Natural killer cell (primary cell): ENCODE measurements around the gene RTTN. TPM values are rescaled to one million over a fixed set of nuclear protein-coding genes. Genes with fewer than 3 reads are reported as not detected.

Source experiments
- ATAC-seq, 3 donors: fragments of 150-1000 bp in 2 of 3; fragments of 200-7000 bp in 1 of 3; cut with Tn5 transposase; 1 replicate in 1 of 3; 2 replicates in 2 of 3; pipeline ENCODE4 v1.10.0; 2021; ENCODE audit warnings: mild to moderate bottlenecking in 2 of 3, moderate library complexity in 2 of 3
- DNase-seq, 2 donors: peaks; one replicate each; pipeline versions ENCODE4 v3.0.0 to v3.0.0-alpha.2; 2013 to 2021; ENCODE audit warnings: mixed read lengths in 1 of 2
- H3K27ac ChIP-seq: one replicate; pipeline ENCODE4 v1.5.1; 2013; ENCODE audit warnings: mild to moderate bottlenecking, low read length
- H3K27me3 ChIP-seq: one replicate; pipeline ENCODE4 v1.6.1; 2013; ENCODE audit warnings: low read length; ENCODE audit not compliant: control insufficient read depth, insufficient read depth
- H3K36me3 ChIP-seq: one replicate; pipeline ENCODE4 v1.6.1; 2013; ENCODE audit warnings: low read length; ENCODE audit not compliant: control insufficient read depth, insufficient read depth
- H3K4me1 ChIP-seq: one replicate; pipeline ENCODE4 v1.6.1; 2013; ENCODE audit warnings: low read length; ENCODE audit not compliant: control insufficient read depth, insufficient read depth
- H3K4me3 ChIP-seq: one replicate; pipeline ENCODE4 v1.5.1; 2013; ENCODE audit warnings: low read length
- H3K9me3 ChIP-seq: one replicate; pipeline ENCODE4 v1.6.1; 2013; ENCODE audit warnings: low read length; ENCODE audit not compliant: control insufficient read depth, insufficient read depth
- H3K27ac Mint-ChIP-seq, 2 donors: one replicate each; pipeline ENCODE4 v1.8.0; 2022; ENCODE audit warnings: mild to moderate bottlenecking in 2 of 2, mixed read lengths in 2 of 2, moderate library complexity in 1 of 2
- H3K27me3 Mint-ChIP-seq, 2 donors: one replicate each; pipeline ENCODE4 v1.8.0; 2022; ENCODE audit warnings: low read depth in 2 of 2, mixed read lengths in 2 of 2
- H3K36me3 Mint-ChIP-seq: one replicate; pipeline ENCODE4 v1.8.0; 2022; ENCODE audit warnings: mixed read lengths
- H3K4me1 Mint-ChIP-seq, 2 donors: one replicate each; pipeline ENCODE4 v1.8.0; 2022; ENCODE audit warnings: mixed read lengths in 2 of 2
- H3K4me3 Mint-ChIP-seq: one replicate; pipeline ENCODE4 v1.8.0; 2022; ENCODE audit warnings: mild to moderate bottlenecking, moderate library complexity, mixed read lengths
- H3K9me3 Mint-ChIP-seq, 2 donors: one replicate each; pipeline ENCODE4 v1.8.0; 2022; ENCODE audit warnings: mixed read lengths in 2 of 2
- WGBS: methylation state at CpG from one replicate; pipeline ENCODE4 v1.1.7; 2013; ENCODE audit warnings: missing lambda C conversion rate; ENCODE audit not compliant: insufficient coverage; 5-methylcytosine and 5-hydroxymethylcytosine counted together
- intact Hi-C: fragments of 100-400 bp; cut with micrococcal nuclease; formaldehyde crosslinking; loops from one replicate; pipeline ENCODE4 v1.14.2; 2022
- total RNA-seq, 4 donors: library from RNA; stranded (reverse); fragments of 120-200 nt in 1 of 4; gene quantifications; one replicate each; pipeline versions ENCODE4 v1.2.3 to v1.2.4, GENCODE V29; 2013 to 2022
- TF ChIP-seq, protein P1 (sequence below): fragments of 200-600 bp; IDR thresholded peaks from one replicate; pipeline ENCODE4 v1.8.0; 2022; ENCODE audit warnings: antibody characterized with exemption

RTTN gene
- total RNA-seq, 3 donors from 2014 or later (not counting 1 experiment from before 2014, with no cell fraction given), result 33.0 to 41.0 (median 35.5) TPM

GRCh38 chr18:69995774-69996173 lies 209.7 kb downstream of the RTTN start:
- H3K4me3 Mint-ChIP-seq, result no peak overlapping the region
- WGBS, result 99% methylated on average over 3 of the region's 3 CpGs
- Histone ChIP-seq H3K27me3 (no peaks in the 10 kb centered on the region), H3K4me3 (no peak overlapping the region), H3K4me1 (no peaks in the 10 kb centered on the region), H3K36me3 (no peaks in the 10 kb centered on the region), H3K27ac (no peak overlapping the region), H3K9me3 (no peaks in the 10 kb centered on the region)
- intact Hi-C loops, result no loop called here
- no peak overlapping the region for H3K27ac Mint-ChIP-seq
- ATAC-seq (no peak), DNase-seq (no peak)
- peaks cover 1 to 8% of the 10 kb centered on the region in 2 donors for H3K4me1 Mint-ChIP-seq
- TF ChIP-seq, protein P1, sequence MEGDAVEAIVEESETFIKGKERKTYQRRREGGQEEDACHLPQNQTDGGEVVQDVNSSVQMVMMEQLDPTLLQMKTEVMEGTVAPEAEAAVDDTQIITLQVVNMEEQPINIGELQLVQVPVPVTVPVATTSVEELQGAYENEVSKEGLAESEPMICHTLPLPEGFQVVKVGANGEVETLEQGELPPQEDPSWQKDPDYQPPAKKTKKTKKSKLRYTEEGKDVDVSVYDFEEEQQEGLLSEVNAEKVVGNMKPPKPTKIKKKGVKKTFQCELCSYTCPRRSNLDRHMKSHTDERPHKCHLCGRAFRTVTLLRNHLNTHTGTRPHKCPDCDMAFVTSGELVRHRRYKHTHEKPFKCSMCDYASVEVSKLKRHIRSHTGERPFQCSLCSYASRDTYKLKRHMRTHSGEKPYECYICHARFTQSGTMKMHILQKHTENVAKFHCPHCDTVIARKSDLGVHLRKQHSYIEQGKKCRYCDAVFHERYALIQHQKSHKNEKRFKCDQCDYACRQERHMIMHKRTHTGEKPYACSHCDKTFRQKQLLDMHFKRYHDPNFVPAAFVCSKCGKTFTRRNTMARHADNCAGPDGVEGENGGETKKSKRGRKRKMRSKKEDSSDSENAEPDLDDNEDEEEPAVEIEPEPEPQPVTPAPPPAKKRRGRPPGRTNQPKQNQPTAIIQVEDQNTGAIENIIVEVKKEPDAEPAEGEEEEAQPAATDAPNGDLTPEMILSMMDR, result no peak
- peaks cover 11% of the 10 kb centered on the region for H3K36me3 Mint-ChIP-seq
- H3K27me3 Mint-ChIP-seq, result no peaks in the 10 kb centered on the region
- no peaks in the 10 kb centered on the region for H3K9me3 Mint-ChIP-seq

GRCh38 chr18:69992776-69993175 lies 212.7 kb downstream of the RTTN start:
- Mint-ChIP-seq H3K27me3 (no peaks in the 10 kb centered on the region), H3K9me3 (peaks cover 5 to 17% of the 10 kb centered on the region in 2 donors), H3K27ac (no peak overlapping the region), H3K4me1 (peaks cover 0 to 6% of the 10 kb centered on the region in 2 donors), H3K4me3 (no peak overlapping the region), H3K36me3 (peaks cover 38% of the 10 kb centered on the region)
- Histone ChIP-seq H3K27ac (no peak overlapping the region), H3K9me3 (no peaks in the 10 kb centered on the region), H3K4me1 (no peaks in the 10 kb centered on the region), H3K4me3 (no peak overlapping the region), H3K36me3 (no peaks in the 10 kb centered on the region), H3K27me3 (no peaks in the 10 kb centered on the region)
- ATAC-seq (no peak), DNase-seq (no peak)
- TF ChIP-seq, protein P1, result no peak
- WGBS, result 97% methylated on average over 1 of the region's 1 CpG
- intact Hi-C loops, result no loop called here

GRCh38 chr18:69987870-69988269 lies 217.6 kb downstream of the RTTN start:
- Mint-ChIP-seq H3K27ac (no peak overlapping the region), H3K4me3 (no peak overlapping the region), H3K4me1 (no peaks in the 10 kb centered on the region), H3K36me3 (peaks cover 39% of the 10 kb centered on the region), H3K9me3 (peaks cover 6 to 26% of the 10 kb centered on the region in 2 donors), H3K27me3 (no peaks in the 10 kb centered on the region)
- Histone ChIP-seq H3K9me3 (peaks cover 9% of the 10 kb centered on the region), H3K4me1 (no peaks in the 10 kb centered on the region), H3K4me3 (no peak overlapping the region), H3K27ac (no peak overlapping the region), H3K27me3 (no peaks in the 10 kb centered on the region), H3K36me3 (no peaks in the 10 kb centered on the region)
- TF ChIP-seq, protein P1, result no peak
- WGBS, result 100% methylated on average over 1 of the region's 1 CpG
- intact Hi-C loops, result no loop called here
- ATAC-seq (no peak), DNase-seq (no peak)

DNA sequence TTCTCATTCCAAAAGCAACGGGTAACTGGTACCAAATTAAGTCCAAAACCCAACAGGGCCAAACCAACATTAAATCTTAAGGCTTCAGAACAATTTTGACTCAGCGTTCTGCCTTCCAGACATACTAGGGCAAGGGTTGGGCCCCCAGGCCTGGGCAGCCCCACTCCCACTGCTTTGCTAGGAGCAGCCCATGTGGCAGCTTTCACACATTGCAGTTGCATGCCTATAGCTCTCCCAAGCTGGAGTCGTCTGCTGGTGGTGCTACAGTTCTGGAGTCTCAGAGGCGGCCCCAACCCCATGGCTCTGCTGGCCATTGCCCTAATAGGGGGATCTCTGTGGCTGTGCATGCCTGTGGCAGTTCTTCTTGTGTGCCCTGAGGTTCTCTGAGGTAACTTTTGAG lies 220.2 kb downstream of the RTTN start:
- Histone ChIP-seq H3K4me1 (no peaks in the 10 kb centered on the region), H3K4me3 (no peak overlapping the region), H3K27me3 (no peaks in the 10 kb centered on the region), H3K27ac (no peak overlapping the region), H3K36me3 (no peaks in the 10 kb centered on the region), H3K9me3 (peaks cover 9% of the 10 kb centered on the region)
- Mint-ChIP-seq H3K27ac (no peak overlapping the region), H3K4me1 (peaks cover 19 to 22% of the 10 kb centered on the region in 2 donors), H3K36me3 (peaks cover 36% of the 10 kb centered on the region), H3K27me3 (no peaks in the 10 kb centered on the region), H3K4me3 (no peak overlapping the region), H3K9me3 (peaks cover 6 to 26% of the 10 kb centered on the region in 2 donors)
- DNase-seq, result no peak
- WGBS, result 97% methylated on average over 4 of the region's 4 CpGs
- intact Hi-C loops, result no loop called here
- no peak for ATAC-seq
- TF ChIP-seq, protein P1, result no peak
